BLaER1 treated with 17β-estradiol and CSF1 and Interleukin-3, amounts not matched to agents 10 nM and 100 nM (cell line): ENCODE results near the gene SHROOM4.

Experiments
- H3K27ac ChIP-seq, 11 experiments: shearing (Covaris generic); formaldehyde crosslinking; 2 replicates each; pipeline ENCODE4 v1.8.1; 2022
- H3K27me3 ChIP-seq, 11 experiments: shearing (Covaris generic); formaldehyde crosslinking; 2 replicates each; pipeline ENCODE4 v1.8.1; 2022
- H3K36me3 ChIP-seq, 11 experiments: shearing (Covaris generic); formaldehyde crosslinking; 2 replicates each; pipeline ENCODE4 v1.8.1; 2022
- H3K4me1 ChIP-seq, 10 experiments: shearing (Covaris generic); formaldehyde crosslinking; 2 replicates each; pipeline ENCODE4 v1.8.1; 2022
- H3K4me2 ChIP-seq, 11 experiments: shearing (Covaris generic); formaldehyde crosslinking; 2 replicates each; pipeline ENCODE4 v1.8.1; 2022
- H3K4me3 ChIP-seq, 10 experiments: shearing (Covaris generic); formaldehyde crosslinking; 2 replicates each; pipeline ENCODE4 v1.8.1; 2022
- H3K9ac ChIP-seq, 11 experiments: shearing (Covaris generic); formaldehyde crosslinking; 2 replicates each; pipeline ENCODE4 v1.8.1; 2022
- H3K9me3 ChIP-seq, 11 experiments: shearing (Covaris generic); formaldehyde crosslinking; replicated peaks in 1 of 11; 2 replicates each; pipeline ENCODE4 v1.8.1; 2022
- H4K20me1 ChIP-seq, 11 experiments: shearing (Covaris generic); formaldehyde crosslinking; 2 replicates each; pipeline ENCODE4 v1.8.1; 2022
- Cebpa-rat ChIP-seq, 11 experiments: shearing (Covaris generic); IDR thresholded peaks; 2 replicates each; pipeline ENCODE4 v1.8.1; 2022

Gene SHROOM4

DNA sequence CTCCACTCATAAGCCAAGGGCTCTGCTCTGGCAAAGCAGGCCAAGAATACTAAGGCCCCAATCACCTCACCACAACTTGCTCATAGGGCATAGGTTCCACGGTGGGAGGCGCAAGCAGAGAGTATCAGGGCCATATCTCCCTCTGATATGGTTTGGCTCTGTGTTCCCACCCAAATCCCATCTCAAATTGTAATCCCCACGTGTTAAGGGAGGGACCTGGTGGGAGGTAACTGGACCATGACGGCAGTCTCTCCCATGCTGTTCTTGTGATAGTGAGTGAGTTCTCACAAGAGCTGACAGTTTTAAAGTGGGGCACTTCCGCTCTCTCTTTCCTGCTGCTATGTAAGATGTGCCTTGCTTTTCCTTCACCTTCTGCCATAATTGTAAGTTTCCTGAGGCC, 88.7 kb downstream of the SHROOM4 start:
- Histone ChIP-seq H3K9ac (no peak overlapping the region), H3K9me3 (peaks cover 0 to 8% (median 0%) of the 10 kb centered on the region in 11 experiments; a peak in 1 of 22 replicates), H3K4me2 (no peak overlapping the region), H3K36me3 (no peaks in the 10 kb centered on the region), H4K20me1 (no peaks in the 10 kb centered on the region), H3K27ac (no peak overlapping the region), H3K27me3 (peaks cover 66 to 96% (median 85%) of the 10 kb centered on the region in 11 experiments), H3K4me1 (no peaks in the 10 kb centered on the region), H3K4me3 (no peak overlapping the region)
- no peak for TF ChIP-seq Cebpa-rat (IDR thresholded peaks at IDR 0.05)

DNA sequence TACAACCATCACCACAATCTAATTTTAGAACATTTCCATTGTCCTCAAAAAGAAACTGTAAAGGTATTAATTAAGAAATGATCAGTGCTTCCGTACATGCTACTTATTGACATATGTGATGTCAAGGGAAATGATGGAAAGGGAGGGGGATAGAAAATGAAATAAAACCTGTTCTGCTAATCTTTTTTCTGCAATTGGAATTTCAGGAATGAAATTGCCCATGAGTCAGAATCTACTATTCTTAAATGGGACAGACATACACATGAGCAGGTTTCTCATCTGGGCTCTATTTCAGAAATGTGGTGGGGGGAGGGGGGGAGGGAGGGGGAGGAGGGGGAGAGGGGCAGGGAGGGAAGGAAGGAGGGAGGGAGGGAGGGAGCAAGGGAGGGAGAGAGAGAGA, 91.0 kb downstream of the SHROOM4 start:
- H3K4me3 ChIP-seq: no peak overlapping the region
- H3K27ac ChIP-seq: no peak overlapping the region
- H3K9me3 ChIP-seq: peaks cover 0 to 8% (median 0%) of the 10 kb centered on the region in 11 experiments; a peak in 1 of 22 replicates
- no peaks in the 10 kb centered on the region for H3K4me1 ChIP-seq
- TF ChIP-seq Cebpa-rat (IDR thresholded peaks at IDR 0.05): no peak
- H3K4me2 ChIP-seq: no peak overlapping the region
- H4K20me1 ChIP-seq: no peaks in the 10 kb centered on the region; a peak in 1 of 22 replicates
- no peaks in the 10 kb centered on the region for H3K36me3 ChIP-seq
- H3K27me3 ChIP-seq: peaks cover 80 to 96% (median 91%) of the 10 kb centered on the region in 11 experiments
- no peak overlapping the region for H3K9ac ChIP-seq

GRCh38 chrX:50721764-50722521, 92.1 kb downstream of the SHROOM4 start:
- H3K9ac ChIP-seq: no peak overlapping the region
- no peaks in the 10 kb centered on the region; a peak in 1 of 22 replicates for H4K20me1 ChIP-seq
- H3K4me3 ChIP-seq: no peak overlapping the region
- no peak for TF ChIP-seq Cebpa-rat (IDR thresholded peaks at IDR 0.05)
- H3K4me2 ChIP-seq: no peak overlapping the region
- no peak overlapping the region for H3K27ac ChIP-seq
- H3K27me3 ChIP-seq: peaks cover 81 to 98% (median 91%) of the 10 kb centered on the region in 11 experiments
- H3K4me1 ChIP-seq: no peaks in the 10 kb centered on the region
- no peaks in the 10 kb centered on the region for H3K36me3 ChIP-seq
- peaks cover 0 to 6% (median 0%) of the 10 kb centered on the region in 11 experiments; a peak in 2 of 22 replicates for H3K9me3 ChIP-seq

DNA sequence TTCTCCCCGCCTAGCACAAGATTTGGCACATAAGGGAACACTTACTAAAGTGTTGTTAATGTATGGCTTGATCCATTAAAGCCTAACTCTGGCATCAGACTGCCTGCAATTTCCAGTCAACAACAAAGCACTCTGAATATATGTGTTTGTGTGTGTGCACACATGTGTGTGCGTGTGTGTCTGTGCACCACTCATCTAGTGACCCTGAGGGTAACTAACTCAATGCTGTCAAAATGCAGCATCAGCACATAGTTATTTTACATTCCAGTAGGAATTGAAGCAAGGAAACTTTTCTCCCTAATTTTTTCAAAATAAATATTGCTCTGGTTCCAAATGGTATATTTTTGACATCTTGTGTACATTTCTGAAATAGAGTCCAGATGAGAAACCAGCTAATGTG, 94.4 kb downstream of the SHROOM4 start:
- Histone ChIP-seq H3K9ac (no peak overlapping the region), H3K4me3 (no peak overlapping the region), H3K36me3 (no peaks in the 10 kb centered on the region), H3K27ac (no peak overlapping the region), H3K9me3 (peaks cover 0 to 6% (median 0%) of the 10 kb centered on the region in 11 experiments; a peak in 2 of 22 replicates), H4K20me1 (no peaks in the 10 kb centered on the region; a peak in 1 of 22 replicates), H3K27me3 (peaks cover 88 to 98% (median 95%) of the 10 kb centered on the region in 11 experiments), H3K4me1 (no peaks in the 10 kb centered on the region), H3K4me2 (no peak overlapping the region)
- TF ChIP-seq Cebpa-rat (IDR thresholded peaks at IDR 0.05): no peak

DNA sequence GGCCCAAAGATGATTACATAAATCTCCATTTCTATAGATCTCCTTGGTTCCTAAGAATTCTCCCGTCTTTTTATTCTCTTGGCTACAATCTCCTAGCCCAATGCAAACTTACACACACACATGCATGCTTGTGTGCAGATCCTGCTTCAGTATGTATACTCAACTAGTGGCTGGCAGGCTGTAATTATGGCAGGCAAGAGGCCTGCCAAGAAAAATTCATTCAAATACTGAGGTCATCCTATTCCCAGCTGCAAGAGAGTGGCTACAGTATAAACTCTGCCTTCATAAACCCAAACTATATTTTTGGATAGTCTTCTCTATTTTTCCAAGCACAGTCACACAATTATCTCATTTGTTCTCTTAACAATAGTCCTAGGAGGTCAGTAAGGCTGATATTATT, 95.2 kb downstream of the SHROOM4 start:
- Histone ChIP-seq H3K36me3 (no peaks in the 10 kb centered on the region), H3K4me1 (no peaks in the 10 kb centered on the region), H3K4me3 (no peak overlapping the region), H3K9ac (no peak overlapping the region), H3K27me3 (peaks cover 86 to 98% (median 93%) of the 10 kb centered on the region in 11 experiments), H3K9me3 (peaks cover 0 to 6% (median 0%) of the 10 kb centered on the region in 11 experiments; a peak in 2 of 22 replicates), H3K27ac (no peak overlapping the region), H4K20me1 (no peaks in the 10 kb centered on the region; a peak in 1 of 22 replicates), H3K4me2 (no peak overlapping the region)
- no peak for TF ChIP-seq Cebpa-rat (IDR thresholded peaks at IDR 0.05)

GRCh38 chrX:50716706-50717105, 97.3 kb downstream of the SHROOM4 start:
- Histone ChIP-seq H3K9ac (no peak overlapping the region), H3K27me3 (peaks cover 91 to 100% (median 98%) of the 10 kb centered on the region in 11 experiments), H3K27ac (no peak overlapping the region), H3K36me3 (no peaks in the 10 kb centered on the region), H3K4me1 (no peaks in the 10 kb centered on the region), H4K20me1 (peaks cover 0 to 6% (median 0%) of the 10 kb centered on the region in 11 experiments; a peak in 2 of 22 replicates), H3K9me3 (peaks cover 0 to 6% (median 0%) of the 10 kb centered on the region in 11 experiments; a peak in 2 of 22 replicates), H3K4me2 (no peak overlapping the region), H3K4me3 (no peak overlapping the region)
- no peak for TF ChIP-seq Cebpa-rat (IDR thresholded peaks at IDR 0.05)

DNA sequence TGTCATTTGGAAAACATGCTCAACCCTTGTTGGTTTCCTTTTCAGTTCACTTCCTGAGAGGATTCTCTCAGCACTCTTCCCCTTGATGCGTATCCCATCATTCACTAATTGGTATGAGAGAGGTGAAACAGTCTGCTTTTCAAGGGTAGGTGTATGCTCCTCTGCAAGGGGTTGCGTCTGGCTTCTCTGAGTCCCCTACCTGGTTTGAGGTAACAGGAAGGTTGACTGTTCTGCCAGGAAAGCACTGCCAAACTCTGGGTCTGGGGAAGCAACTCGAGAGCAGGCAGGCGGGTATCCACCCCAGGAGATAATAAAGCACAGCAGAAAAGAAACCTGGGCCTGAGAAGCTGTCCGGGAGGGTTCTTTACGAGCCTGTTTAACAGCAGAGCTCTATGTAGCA, 101.2 kb downstream of the SHROOM4 start:
- Histone ChIP-seq H3K4me2 (no peak overlapping the region), H4K20me1 (peaks cover 0 to 7% (median 0%) of the 10 kb centered on the region in 11 experiments; a peak in 3 of 22 replicates), H3K9ac (no peak overlapping the region), H3K27ac (no peak overlapping the region), H3K9me3 (no peaks in the 10 kb centered on the region; a peak in 2 of 22 replicates), H3K4me1 (no peaks in the 10 kb centered on the region), H3K27me3 (peaks cover 91 to 100% (median 98%) of the 10 kb centered on the region in 11 experiments), H3K36me3 (no peaks in the 10 kb centered on the region), H3K4me3 (no peak overlapping the region)
- TF ChIP-seq Cebpa-rat (IDR thresholded peaks at IDR 0.05): no peak

GRCh38 chrX:50711907-50712306, 102.1 kb downstream of the SHROOM4 start:
- no peaks in the 10 kb centered on the region for H3K36me3 ChIP-seq
- H3K4me1 ChIP-seq: no peaks in the 10 kb centered on the region
- peaks cover 0 to 8% (median 0%) of the 10 kb centered on the region in 11 experiments; a peak in 3 of 22 replicates for H4K20me1 ChIP-seq
- H3K9ac ChIP-seq: no peak overlapping the region
- no peak overlapping the region for H3K4me2 ChIP-seq
- no peak overlapping the region for H3K27ac ChIP-seq
- no peaks in the 10 kb centered on the region; a peak in 1 of 22 replicates for H3K9me3 ChIP-seq
- H3K27me3 ChIP-seq: peaks cover 91 to 100% (median 98%) of the 10 kb centered on the region in 11 experiments
- no peak for TF ChIP-seq Cebpa-rat (IDR thresholded peaks at IDR 0.05)
- no peak overlapping the region for H3K4me3 ChIP-seq

DNA sequence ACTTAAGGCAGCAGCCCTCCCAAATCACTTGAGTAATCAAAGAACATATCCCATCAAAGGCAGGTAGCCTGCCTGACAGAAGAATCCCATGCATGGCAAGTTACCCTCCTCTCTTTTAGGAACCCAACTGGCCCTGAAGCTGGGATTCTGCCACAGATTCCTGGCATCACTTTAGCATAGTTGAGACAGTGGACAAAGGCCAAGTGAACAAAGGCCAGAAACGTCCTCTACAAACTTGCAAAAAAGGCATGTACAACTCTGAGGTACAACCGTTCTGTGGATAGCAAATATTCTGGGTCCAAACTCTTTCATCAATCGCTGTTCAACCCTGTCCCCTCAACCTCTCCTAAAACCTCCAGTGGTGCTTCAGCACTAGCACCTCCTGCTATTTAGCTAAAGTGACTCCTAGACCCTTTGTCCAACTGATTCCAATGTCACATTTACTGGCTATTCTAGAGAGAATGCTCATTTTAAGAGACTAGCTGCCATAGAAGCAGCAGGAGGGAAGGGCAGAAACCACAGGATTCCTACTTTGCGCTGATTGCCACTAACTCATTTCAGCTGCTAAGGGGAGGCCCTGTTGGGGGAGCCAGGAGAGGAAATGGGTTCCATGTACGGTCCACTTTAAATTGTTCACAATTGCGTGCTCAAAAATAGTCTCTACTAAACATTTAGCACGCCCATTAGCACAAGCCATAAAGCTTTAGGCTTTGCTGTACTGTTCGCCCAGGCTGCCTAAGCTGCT, 105.9 kb downstream of the SHROOM4 start:
- TF ChIP-seq Cebpa-rat (IDR thresholded peaks at IDR 0.05): no peak
- no peaks in the 10 kb centered on the region for H3K36me3 ChIP-seq
- peaks cover 99 to 100% (median 100%) of the 10 kb centered on the region in 11 experiments for H3K27me3 ChIP-seq
- H3K9ac ChIP-seq: no peak overlapping the region
- no peak overlapping the region for H3K27ac ChIP-seq
- H3K4me1 ChIP-seq: no peaks in the 10 kb centered on the region
- peaks cover 0 to 14% (median 8%) of the 10 kb centered on the region in 11 experiments; a peak in 19 of 22 replicates for H3K9me3 ChIP-seq
- H3K4me2 ChIP-seq: no peak overlapping the region
- no peak overlapping the region for H3K4me3 ChIP-seq
- peaks cover 0 to 8% (median 0%) of the 10 kb centered on the region in 11 experiments; a peak in 4 of 22 replicates for H4K20me1 ChIP-seq
